Cerebellar nuclear complex (tissue), 1 donor: Measurements from ENCODE around the gene NPTX1.
A peak's percentile ranks its signal among the peaks of the same experiment; 100 is the strongest.

Experiments
- DNase-seq, 2 experiments: peaks; one replicate each; lab custom pipeline; 2025; lab: John Stamatoyannopoulos, UW

Gene NPTX1

GRCh38 chr17:80478487-80479245 lies 2.3 kb upstream of the NPTX1 start:
- DNase-seq: no peak

GRCh38 chr17:80477647-80478478 lies 1.5 kb upstream of the NPTX1 start:
- peak in 1 of 2 experiments; percentile 20 for DNase-seq

- no peak for DNase-seq
Observed at GRCh38 chr17:80476877-80477646, 655 bp upstream of the NPTX1 start.

GRCh38 chr17:80474961-80475909 lies 1.2 kb downstream of the NPTX1 start:
- no peak for DNase-seq

GRCh38 chr17:80474231-80474960 lies 2.0 kb downstream of the NPTX1 start:
- DNase-seq: peak in 1 of 2 experiments; percentile 69

DNA sequence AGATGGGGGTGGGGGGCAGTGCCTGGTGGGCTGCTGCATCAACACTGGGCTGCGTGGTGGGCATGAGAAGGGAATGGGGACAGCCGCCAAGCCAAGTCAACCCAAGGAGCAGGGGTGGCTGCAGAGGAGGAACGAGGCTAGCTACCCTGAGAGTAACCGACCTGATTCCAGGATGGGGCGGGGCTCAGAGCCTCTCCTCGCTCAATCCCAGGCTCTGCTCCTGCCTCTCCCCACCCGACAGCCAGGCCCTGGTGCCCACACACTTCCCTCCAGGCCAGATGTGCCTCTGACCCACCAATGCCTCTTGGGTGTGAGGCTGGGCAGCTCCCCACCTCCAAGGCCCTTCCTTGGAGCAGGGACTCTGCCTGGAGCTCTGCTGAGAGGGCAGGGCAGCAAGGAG lies 2.7 kb downstream of the NPTX1 start:
- DNase-seq: no peak

GRCh38 chr17:80472996-80473395 lies 3.4 kb downstream of the NPTX1 start:
- no peak for DNase-seq

- DNase-seq: no peak
Observed at GRCh38 chr17:80471922-80472321, 4.5 kb downstream of the NPTX1 start.

DNA sequence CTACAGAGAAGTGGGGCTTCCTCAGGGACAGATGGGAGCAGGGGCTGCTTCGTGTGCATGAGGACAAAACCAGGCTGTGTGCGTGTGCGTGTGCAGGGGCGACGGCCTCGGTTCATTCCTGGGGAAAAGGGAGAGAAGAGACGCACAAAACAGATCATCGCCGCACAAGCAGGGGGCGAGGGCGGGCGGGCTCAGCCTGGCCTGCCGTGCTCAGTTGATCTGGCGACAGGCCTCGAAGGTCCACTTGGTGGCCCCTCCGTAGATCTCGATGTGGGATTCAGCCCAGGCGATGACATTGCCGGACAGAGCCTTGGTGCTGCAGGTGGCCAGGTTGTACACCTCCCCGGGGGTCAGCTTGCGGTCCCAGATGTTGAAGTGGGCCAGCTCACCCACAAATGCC lies 5.8 kb downstream of the NPTX1 start:
- no peak for DNase-seq

DNA sequence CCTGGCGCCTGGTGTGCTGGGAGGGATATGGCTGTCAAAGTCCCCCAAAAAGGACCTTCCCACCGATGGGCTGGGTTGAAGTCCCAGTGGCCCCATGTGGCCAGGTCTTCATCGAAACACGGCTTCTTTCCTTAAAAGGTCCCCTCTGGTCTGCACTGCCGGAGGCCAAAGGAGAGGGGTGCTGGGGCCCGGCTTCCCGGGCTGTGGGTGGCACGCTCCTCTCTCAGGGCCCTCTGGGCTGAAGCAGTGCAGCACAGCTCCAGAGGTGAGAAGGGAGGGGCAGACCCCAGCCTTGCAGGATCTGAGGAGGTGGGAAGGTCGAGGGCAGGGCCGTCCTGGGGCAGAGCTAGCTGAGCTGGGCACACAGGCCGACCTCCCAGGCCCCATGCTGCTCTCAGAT lies 6.7 kb downstream of the NPTX1 start:
- no peak for DNase-seq

DNA sequence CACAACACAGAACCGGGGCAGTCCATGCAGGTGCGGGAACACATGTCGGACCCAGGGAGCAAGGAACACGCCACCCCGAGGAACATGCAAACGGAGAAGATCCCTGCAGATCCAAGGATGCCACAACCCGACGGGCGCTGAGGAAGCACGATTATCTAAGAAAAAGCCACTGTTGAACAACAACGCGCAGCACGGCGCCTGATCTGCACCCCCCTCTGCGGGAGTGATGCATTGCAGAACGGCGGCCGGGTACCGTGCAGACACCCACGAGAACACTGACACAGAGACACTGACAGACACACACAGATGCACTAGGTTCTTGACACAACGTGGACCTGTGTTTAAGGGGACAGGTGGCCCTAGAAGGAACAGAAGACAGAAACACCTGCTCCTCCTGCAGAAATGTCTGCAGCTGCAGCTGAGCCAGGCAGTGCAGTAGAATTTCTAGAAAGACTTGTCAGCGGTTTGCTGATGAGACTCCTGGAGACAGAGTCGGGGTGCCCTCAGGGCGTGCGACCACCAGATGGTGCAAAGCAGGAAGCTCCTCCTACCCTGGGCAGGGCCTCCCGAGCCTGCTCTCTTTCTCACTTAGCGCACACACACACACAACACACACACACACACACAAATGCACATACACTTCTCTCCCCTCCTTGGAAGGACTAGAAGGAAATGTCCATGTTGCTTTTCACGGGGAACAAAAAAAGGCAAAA lies 7.5 kb downstream of the NPTX1 start:
- no peak for DNase-seq

DNA sequence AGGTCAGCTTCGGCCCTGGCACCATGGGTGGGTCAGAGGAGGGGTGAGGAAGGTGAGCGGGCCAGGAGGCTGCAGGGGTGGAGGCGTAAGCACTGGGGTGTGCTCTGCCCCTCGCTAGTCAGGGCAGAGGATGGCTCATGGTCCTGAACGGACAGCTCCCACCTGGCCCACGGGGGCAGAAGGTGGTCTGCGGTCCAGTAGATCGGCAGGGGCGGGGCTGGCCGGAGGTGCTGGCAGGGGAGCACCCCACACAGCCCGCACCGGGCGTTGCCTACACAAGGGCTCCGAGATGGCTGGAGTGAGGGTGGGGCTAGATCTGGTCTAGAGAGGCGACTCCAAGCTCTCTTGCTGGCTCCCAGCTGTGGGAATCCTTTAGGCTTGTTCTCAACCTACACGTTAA lies 8.2 kb downstream of the NPTX1 start:
- no peak for DNase-seq

GRCh38 chr17:80466188-80466705 lies 10.2 kb downstream of the NPTX1 start:
- no peak for DNase-seq

GRCh38 chr17:80465327-80465974 lies 11.0 kb downstream of the NPTX1 start:
- DNase-seq: no peak

GRCh38 chr17:80464486-80464885 lies 11.9 kb downstream of the NPTX1 start:
- DNase-seq: no peak

- no peak for DNase-seq
Observed at GRCh38 chr17:80463784-80464400, 12.5 kb downstream of the NPTX1 start.

DNA sequence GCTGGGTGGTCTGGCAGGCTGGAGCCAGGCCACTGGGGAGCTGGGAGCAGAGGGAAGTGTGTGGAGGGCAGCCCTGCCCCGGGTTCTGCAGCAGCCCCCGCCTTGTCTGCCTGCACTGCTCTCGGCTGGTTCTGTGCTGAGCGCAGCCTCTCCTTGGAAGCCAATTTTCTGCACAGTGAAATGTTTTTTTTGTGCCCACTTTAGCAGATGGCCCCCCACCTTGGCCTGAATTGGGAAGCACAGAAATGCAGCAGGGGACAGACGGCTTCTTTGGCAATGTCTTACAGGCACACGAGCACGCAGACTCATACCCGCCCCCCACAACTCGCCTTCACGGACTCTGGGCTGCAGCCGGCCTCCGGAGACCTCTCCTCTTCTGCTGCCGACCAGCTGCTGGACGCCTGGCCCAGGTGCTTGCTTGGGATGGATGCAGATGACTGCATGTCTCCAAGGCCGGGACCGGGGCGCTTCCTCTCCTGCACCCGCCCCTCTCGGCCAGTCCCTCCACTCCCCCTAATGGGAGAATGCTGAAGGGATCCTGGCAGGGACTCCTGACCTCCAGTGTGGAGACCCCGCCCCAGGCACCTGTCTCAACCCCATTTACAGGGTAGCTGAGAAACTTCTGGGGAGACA lies 14.8 kb downstream of the NPTX1 start:
- DNase-seq: no peak

DNA sequence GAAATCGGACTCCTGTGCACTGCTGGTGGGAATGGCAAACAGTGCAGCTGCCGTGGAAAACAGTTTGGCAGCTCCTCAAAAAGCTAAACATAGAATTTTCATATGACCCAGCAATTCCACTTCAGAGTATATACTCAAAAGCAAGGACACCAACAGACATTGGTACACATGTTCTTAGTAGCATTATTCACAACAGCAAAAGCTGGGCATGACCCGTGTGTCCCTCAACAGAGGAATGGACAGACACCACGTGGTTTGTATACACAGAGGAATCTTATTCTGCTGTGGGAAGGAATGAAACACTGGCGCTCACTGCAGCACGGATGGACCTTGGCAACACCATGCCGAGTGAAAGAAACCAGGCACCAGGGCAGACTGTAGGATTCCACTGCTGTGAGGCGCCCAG lies 16.0 kb downstream of the NPTX1 start:
- no peak for DNase-seq
